ENCODE data around the gene SMAD3.

The SMAD3 gene

DNA sequence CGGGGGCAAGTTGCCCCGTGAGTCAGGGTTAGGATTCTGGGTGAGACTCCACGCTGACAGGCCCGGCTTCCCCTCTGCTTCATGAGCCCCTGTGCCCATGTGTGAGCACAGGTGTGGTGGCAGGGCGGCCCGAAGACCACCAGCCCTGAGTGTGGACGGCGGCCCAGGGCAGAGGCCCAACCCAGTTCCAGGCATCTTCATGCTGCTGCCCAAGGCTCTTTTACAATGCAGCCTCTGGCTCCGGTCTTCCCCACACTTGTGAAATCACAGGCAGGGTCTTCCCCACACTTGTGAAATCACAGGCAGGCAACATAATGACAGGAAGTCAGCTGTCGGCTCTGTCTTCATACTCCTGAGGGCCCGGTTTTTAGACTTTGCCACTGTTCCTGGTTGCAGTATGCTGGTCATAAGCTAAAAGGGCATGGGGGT is 110.3 kb downstream of the SMAD3 start:
- Histone ChIP-seq H3K9ac (ENCODE audit: insufficient read length, low read depth) (no peak overlapping the region), H3K4me1 (ENCODE audit: insufficient read depth, insufficient read length) (peaks cover 26% of the 10 kb centered on the region), H3K4me3 (ENCODE audit: insufficient read length, low read depth) (no peak overlapping the region), H3K27me3 (ENCODE audit: insufficient read depth, insufficient read length) (no peaks in the 10 kb centered on the region), H3K9me3 (ENCODE audit: insufficient read depth, low read length) (no peaks in the 10 kb centered on the region), H3K36me3 (ENCODE audit: insufficient read depth, insufficient read length, low read length) (peaks cover 86% of the 10 kb centered on the region)
- no peak for DNase-seq (ENCODE audit: low read depth, low spot score)
- TF ChIP-seq SUZ12 (IDR thresholded peaks at IDR 0.05; ENCODE audit: extremely low read depth, insufficient read depth, insufficient read length) (no peak), ZNF274 (IDR thresholded peaks at IDR 0.05; ENCODE audit: low read depth, low read length) (no peak), YY1 (IDR thresholded peaks at IDR 0.05; ENCODE audit: insufficient read depth, insufficient read length) (no peak)

DNA sequence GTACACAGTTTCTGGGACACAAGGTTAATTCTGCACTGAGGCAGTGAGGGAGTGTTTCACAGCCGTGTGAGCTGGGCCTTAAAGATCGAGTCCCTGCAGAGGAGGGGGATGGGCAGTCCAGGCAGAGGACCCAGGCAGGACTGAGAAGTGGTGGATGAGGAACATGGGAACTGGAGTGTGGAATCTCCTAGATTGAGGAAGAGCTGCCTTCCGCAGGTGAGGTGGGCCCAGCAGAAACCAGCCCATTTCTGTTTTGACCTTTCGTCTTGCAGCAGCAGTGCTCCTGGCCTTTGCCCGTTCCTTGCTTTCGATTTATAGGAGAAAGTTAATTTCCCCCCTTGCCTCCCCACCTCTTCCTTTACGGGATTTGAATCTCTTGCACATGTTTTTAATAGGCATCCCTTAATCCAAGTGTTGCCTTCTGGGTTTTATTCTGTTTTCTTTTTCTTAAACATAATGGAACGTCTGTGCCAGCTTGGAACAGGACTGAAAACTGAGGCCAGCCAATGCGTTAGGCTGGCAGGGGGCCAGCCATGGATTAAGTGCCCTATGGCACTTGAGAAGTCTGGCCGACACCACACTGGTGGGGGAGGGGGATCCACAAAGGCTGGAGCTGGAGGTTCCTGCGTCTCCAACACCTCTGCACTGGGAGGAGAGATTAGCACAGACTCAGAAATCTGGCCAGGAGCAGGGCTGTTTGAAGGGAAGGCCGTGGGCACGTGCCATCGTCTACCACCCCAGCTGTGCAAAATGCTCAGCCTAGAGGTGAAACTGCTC is 111.0 kb downstream of the SMAD3 start:
- peaks cover 85% of the 10 kb centered on the region for H3K36me3 ChIP-seq (ENCODE audit: insufficient read depth, insufficient read length, low read length)
- H3K4me1 ChIP-seq (ENCODE audit: insufficient read depth, insufficient read length), result peaks cover 26% of the 10 kb centered on the region

DNA sequence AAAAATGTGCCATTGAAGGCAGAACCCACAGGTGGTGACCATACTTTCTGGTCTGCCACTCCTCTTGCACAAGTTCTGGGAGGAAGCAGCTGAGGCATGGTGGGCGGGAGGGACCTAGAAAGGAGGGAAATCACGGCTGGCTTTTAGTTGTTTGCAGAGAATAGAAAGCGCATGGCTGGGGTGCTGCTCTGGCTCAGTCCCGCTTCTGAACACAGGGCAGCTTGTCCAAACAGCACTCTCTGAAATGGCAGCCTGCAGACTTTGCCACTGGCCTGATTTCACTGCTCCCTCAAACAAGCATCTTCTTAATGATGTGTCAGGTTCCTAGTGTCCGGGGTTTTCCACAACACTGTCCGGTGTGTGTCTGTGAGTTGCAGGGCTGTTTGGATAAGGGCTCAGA is 112.3 kb downstream of the SMAD3 start:
- Histone ChIP-seq H3K4me3 (ENCODE audit: insufficient read length, low read depth) (no peak overlapping the region), H3K27me3 (ENCODE audit: insufficient read depth, insufficient read length) (no peaks in the 10 kb centered on the region), H3K4me1 (ENCODE audit: insufficient read depth, insufficient read length) (peaks cover 26% of the 10 kb centered on the region), H3K9ac (ENCODE audit: insufficient read length, low read depth) (no peak overlapping the region), H3K36me3 (ENCODE audit: insufficient read depth, insufficient read length, low read length) (peaks cover 83% of the 10 kb centered on the region), H3K9me3 (ENCODE audit: insufficient read depth, low read length) (no peaks in the 10 kb centered on the region)
- no peak for TF ChIP-seq SUZ12 (IDR thresholded peaks at IDR 0.05; ENCODE audit: extremely low read depth, insufficient read depth, insufficient read length)
- TF ChIP-seq ZNF274 (IDR thresholded peaks at IDR 0.05; ENCODE audit: low read depth, low read length), result no peak
- no peak for TF ChIP-seq YY1 (IDR thresholded peaks at IDR 0.05; ENCODE audit: insufficient read depth, insufficient read length)
- DNase-seq (ENCODE audit: low read depth, low spot score), result no peak

More for the DNA sequence above, 111.0 kb downstream of the SMAD3 start:
- Histone ChIP-seq H3K4me3 (ENCODE audit: insufficient read length, low read depth) (no peak overlapping the region), H3K9me3 (ENCODE audit: insufficient read depth, low read length) (no peaks in the 10 kb centered on the region), H3K9ac (ENCODE audit: insufficient read length, low read depth) (no peak overlapping the region), H3K27me3 (ENCODE audit: insufficient read depth, insufficient read length) (no peaks in the 10 kb centered on the region)
- DNase-seq (ENCODE audit: low read depth, low spot score), result no peak
- TF ChIP-seq YY1 (IDR thresholded peaks at IDR 0.05; ENCODE audit: insufficient read depth, insufficient read length) (no peak), ZNF274 (IDR thresholded peaks at IDR 0.05; ENCODE audit: low read depth, low read length) (no peak), SUZ12 (IDR thresholded peaks at IDR 0.05; ENCODE audit: extremely low read depth, insufficient read depth, insufficient read length) (no peak)

GRCh38 chr15:67178569-67179210 is 113.3 kb downstream of the SMAD3 start:
- Histone ChIP-seq H3K9me3 (ENCODE audit: insufficient read depth, low read length) (no peaks in the 10 kb centered on the region), H3K36me3 (ENCODE audit: insufficient read depth, insufficient read length, low read length) (peaks cover 81% of the 10 kb centered on the region), H3K9ac (ENCODE audit: insufficient read length, low read depth) (no peak overlapping the region), H3K4me1 (ENCODE audit: insufficient read depth, insufficient read length) (peaks cover 26% of the 10 kb centered on the region), H3K4me3 (ENCODE audit: insufficient read length, low read depth) (no peak overlapping the region), H3K27me3 (ENCODE audit: insufficient read depth, insufficient read length) (no peaks in the 10 kb centered on the region)
- no peak for DNase-seq (ENCODE audit: low read depth, low spot score)
- TF ChIP-seq ZNF274 (IDR thresholded peaks at IDR 0.05; ENCODE audit: low read depth, low read length) (no peak), YY1 (IDR thresholded peaks at IDR 0.05; ENCODE audit: insufficient read depth, insufficient read length) (no peak)

DNA sequence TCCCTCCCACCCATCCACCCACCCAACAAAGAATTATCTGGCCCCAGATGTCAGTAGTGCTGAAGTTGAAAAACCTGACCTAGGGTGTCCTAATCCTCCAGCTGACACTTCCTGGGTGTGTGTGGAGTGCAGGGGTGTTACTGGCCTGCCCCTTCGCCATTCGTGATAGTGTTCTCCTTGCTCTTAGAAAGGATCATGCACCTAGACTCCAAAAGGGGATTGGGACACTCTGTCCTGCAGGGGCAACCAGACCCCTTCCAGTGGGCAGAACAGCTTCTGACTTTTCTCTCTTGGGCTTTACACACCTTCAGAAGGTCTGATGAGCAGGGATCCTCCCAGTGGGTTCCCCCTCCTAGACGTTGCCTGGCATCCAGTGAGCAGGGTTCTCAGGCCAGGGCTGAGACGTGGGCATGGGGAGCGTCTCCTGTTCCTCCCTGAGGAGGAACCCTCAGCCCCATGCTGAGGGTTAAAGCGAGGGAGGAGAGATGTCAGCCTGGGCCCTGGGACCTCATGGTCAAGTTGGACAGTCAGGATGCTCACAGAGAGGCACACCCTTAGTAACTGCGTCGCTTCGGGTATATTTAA is 114.1 kb downstream of the SMAD3 start:
- no peak overlapping the region for H3K4me3 ChIP-seq (ENCODE audit: insufficient read length, low read depth)
- no peak for TF ChIP-seq ZNF274 (IDR thresholded peaks at IDR 0.05; ENCODE audit: low read depth, low read length)
- no peak for TF ChIP-seq YY1 (IDR thresholded peaks at IDR 0.05; ENCODE audit: insufficient read depth, insufficient read length)
- TF ChIP-seq SUZ12 (IDR thresholded peaks at IDR 0.05; ENCODE audit: extremely low read depth, insufficient read depth, insufficient read length), result no peak
- peaks cover 81% of the 10 kb centered on the region for H3K36me3 ChIP-seq (ENCODE audit: insufficient read depth, insufficient read length, low read length)
- H3K27me3 ChIP-seq (ENCODE audit: insufficient read depth, insufficient read length), result no peaks in the 10 kb centered on the region
- H3K9me3 ChIP-seq (ENCODE audit: insufficient read depth, low read length), result no peaks in the 10 kb centered on the region
- no peak for DNase-seq (ENCODE audit: low read depth, low spot score)
- peaks cover 23% of the 10 kb centered on the region for H3K4me1 ChIP-seq (ENCODE audit: insufficient read depth, insufficient read length)
- H3K9ac ChIP-seq (ENCODE audit: insufficient read length, low read depth), result no peak overlapping the region

DNA sequence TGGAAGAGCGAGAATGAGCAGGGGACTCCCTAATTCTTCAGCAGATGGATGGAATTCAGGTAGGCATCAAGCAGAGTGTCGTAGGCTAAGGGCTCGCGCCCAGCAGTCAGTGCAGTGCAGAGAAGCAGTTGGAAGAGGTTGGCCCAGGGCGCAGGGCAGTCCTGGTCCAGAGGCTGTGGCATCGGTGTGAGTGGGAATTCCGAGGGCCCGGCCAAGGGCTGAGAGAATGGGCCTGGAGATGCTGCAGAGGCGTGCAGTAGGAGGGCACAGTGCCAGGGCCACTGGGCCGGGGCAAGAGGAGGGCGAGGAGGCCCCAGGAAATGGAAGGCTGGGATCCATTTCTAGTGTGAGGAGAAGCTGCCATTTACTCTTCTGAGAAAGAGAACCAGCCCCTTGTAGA is 114.6 kb downstream of the SMAD3 start:
- Histone ChIP-seq H3K9me3 (ENCODE audit: insufficient read depth, low read length) (no peaks in the 10 kb centered on the region), H3K4me3 (ENCODE audit: insufficient read length, low read depth) (no peak overlapping the region), H3K9ac (ENCODE audit: insufficient read length, low read depth) (no peak overlapping the region), H3K36me3 (ENCODE audit: insufficient read depth, insufficient read length, low read length) (peaks cover 85% of the 10 kb centered on the region), H3K27me3 (ENCODE audit: insufficient read depth, insufficient read length) (no peaks in the 10 kb centered on the region), H3K4me1 (ENCODE audit: insufficient read depth, insufficient read length) (peaks cover 17% of the 10 kb centered on the region)
- TF ChIP-seq SUZ12 (IDR thresholded peaks at IDR 0.05; ENCODE audit: extremely low read depth, insufficient read depth, insufficient read length) (no peak), ZNF274 (IDR thresholded peaks at IDR 0.05; ENCODE audit: low read depth, low read length) (no peak), YY1 (IDR thresholded peaks at IDR 0.05; ENCODE audit: insufficient read depth, insufficient read length) (no peak)
- DNase-seq (ENCODE audit: low read depth, low spot score), result no peak
